IPS-18a (cell line): ENCODE results near the gene WIPF3.

Experiments
- H3K27ac ChIP-seq: one replicate; pipeline ENCODE4 v1.5.1; 2013; ENCODE audit warnings: low read length
- H3K27me3 ChIP-seq: one replicate; pipeline ENCODE4 v1.6.1; 2013; ENCODE audit warnings: mild to moderate bottlenecking, low read length; ENCODE audit not compliant: control insufficient read depth, insufficient read depth
- H3K36me3 ChIP-seq: one replicate; pipeline ENCODE4 v1.6.1; 2013; ENCODE audit warnings: low read depth, low read length; ENCODE audit not compliant: control insufficient read depth
- H3K4me1 ChIP-seq: one replicate; pipeline ENCODE4 v1.6.1; 2013; ENCODE audit warnings: low read depth, low read length; ENCODE audit not compliant: control insufficient read depth
- H3K4me3 ChIP-seq: one replicate; pipeline ENCODE4 v1.5.1; 2013; ENCODE audit warnings: low read length
- H3K9ac ChIP-seq: one replicate; pipeline ENCODE4 v1.6.1; 2013; ENCODE audit warnings: mild to moderate bottlenecking, low read length, moderate library complexity
- H3K9me3 ChIP-seq: one replicate; pipeline ENCODE4 v1.6.1; 2013; ENCODE audit warnings: low read depth, low read length; ENCODE audit not compliant: control insufficient read depth

WIPF3 gene

GRCh38 chr7:29853072-29853471, 46.8 kb downstream of the WIPF3 start:
- no peaks in the 10 kb centered on the region for H3K9me3 ChIP-seq
- peaks cover 8% of the 10 kb centered on the region for H3K4me1 ChIP-seq
- H3K27ac ChIP-seq: no peak overlapping the region
- H3K27me3 ChIP-seq: no peaks in the 10 kb centered on the region
- no peaks in the 10 kb centered on the region for H3K36me3 ChIP-seq
- no peak overlapping the region for H3K9ac ChIP-seq
- no peak overlapping the region for H3K4me3 ChIP-seq

- H3K4me1 ChIP-seq: peaks cover 8% of the 10 kb centered on the region
- H3K27ac ChIP-seq: no peak overlapping the region
- H3K36me3 ChIP-seq: no peaks in the 10 kb centered on the region
- no peak overlapping the region for H3K9ac ChIP-seq
- H3K9me3 ChIP-seq: no peaks in the 10 kb centered on the region
- H3K27me3 ChIP-seq: no peaks in the 10 kb centered on the region
- H3K4me3 ChIP-seq: no peak overlapping the region
Measured at GRCh38 chr7:29853789-29854188, 47.5 kb downstream of the WIPF3 start.

GRCh38 chr7:29854257-29854938, 48.1 kb downstream of the WIPF3 start:
- Histone ChIP-seq H3K4me3 (no peak overlapping the region), H3K27me3 (no peaks in the 10 kb centered on the region), H3K9me3 (no peaks in the 10 kb centered on the region), H3K4me1 (peaks cover 8% of the 10 kb centered on the region), H3K27ac (no peak overlapping the region), H3K36me3 (no peaks in the 10 kb centered on the region), H3K9ac (no peak overlapping the region)

- Histone ChIP-seq H3K4me1 (peaks cover 8% of the 10 kb centered on the region), H3K9ac (no peak overlapping the region), H3K27me3 (no peaks in the 10 kb centered on the region), H3K9me3 (no peaks in the 10 kb centered on the region), H3K27ac (no peak overlapping the region), H3K36me3 (no peaks in the 10 kb centered on the region), H3K4me3 (no peak overlapping the region)
Measured at GRCh38 chr7:29857654-29858053, 51.3 kb downstream of the WIPF3 start.

- H3K27me3 ChIP-seq: no peaks in the 10 kb centered on the region
- H3K9me3 ChIP-seq: no peaks in the 10 kb centered on the region
- H3K9ac ChIP-seq: no peak overlapping the region
- peaks cover 8% of the 10 kb centered on the region for H3K4me1 ChIP-seq
- no peak overlapping the region for H3K27ac ChIP-seq
- no peak overlapping the region for H3K4me3 ChIP-seq
- H3K36me3 ChIP-seq: no peaks in the 10 kb centered on the region
Measured at GRCh38 chr7:29858191-29858951, 52.1 kb downstream of the WIPF3 start.

- Histone ChIP-seq H3K9ac (no peak overlapping the region), H3K27me3 (no peaks in the 10 kb centered on the region), H3K4me1 (peaks cover 8% of the 10 kb centered on the region), H3K4me3 (no peak overlapping the region), H3K27ac (no peak overlapping the region), H3K9me3 (no peaks in the 10 kb centered on the region), H3K36me3 (no peaks in the 10 kb centered on the region)
Measured at GRCh38 chr7:29859104-29859503, 52.8 kb downstream of the WIPF3 start.

GRCh38 chr7:29859524-29860185, 53.3 kb downstream of the WIPF3 start:
- H3K27ac ChIP-seq: no peak overlapping the region

GRCh38 chr7:29860186-29860585, 53.9 kb downstream of the WIPF3 start:
- Histone ChIP-seq H3K9me3 (no peaks in the 10 kb centered on the region), H3K27ac (no peak overlapping the region), H3K9ac (no peak overlapping the region), H3K4me3 (no peak overlapping the region), H3K27me3 (no peaks in the 10 kb centered on the region), H3K4me1 (peaks cover 1% of the 10 kb centered on the region), H3K36me3 (no peaks in the 10 kb centered on the region)

More at GRCh38 chr7:29859524-29860185, 53.3 kb downstream of the WIPF3 start:
- H3K4me1 ChIP-seq: peaks cover 7% of the 10 kb centered on the region
- H3K36me3 ChIP-seq: no peaks in the 10 kb centered on the region
- H3K9me3 ChIP-seq: no peaks in the 10 kb centered on the region
- no peak overlapping the region for H3K4me3 ChIP-seq
- H3K27me3 ChIP-seq: no peaks in the 10 kb centered on the region
- no peak overlapping the region for H3K9ac ChIP-seq

- no peak overlapping the region for H3K27ac ChIP-seq
Measured at GRCh38 chr7:29861884-29862283, 55.6 kb downstream of the WIPF3 start.

GRCh38 chr7:29864656-29865055, 58.3 kb downstream of the WIPF3 start:
- no peak overlapping the region for H3K9ac ChIP-seq
- H3K27ac ChIP-seq: no peak overlapping the region
- H3K9me3 ChIP-seq: no peaks in the 10 kb centered on the region
- H3K4me3 ChIP-seq: no peak overlapping the region
- no peaks in the 10 kb centered on the region for H3K4me1 ChIP-seq
- H3K36me3 ChIP-seq: no peaks in the 10 kb centered on the region
- no peaks in the 10 kb centered on the region for H3K27me3 ChIP-seq

More at GRCh38 chr7:29861884-29862283, 55.6 kb downstream of the WIPF3 start:
- Histone ChIP-seq H3K4me1 (no peaks in the 10 kb centered on the region), H3K9me3 (no peaks in the 10 kb centered on the region), H3K27me3 (no peaks in the 10 kb centered on the region), H3K4me3 (no peak overlapping the region), H3K9ac (no peak overlapping the region), H3K36me3 (no peaks in the 10 kb centered on the region)

GRCh38 chr7:29865526-29865925, 59.2 kb downstream of the WIPF3 start:
- H3K27ac ChIP-seq: no peak overlapping the region
- H3K9ac ChIP-seq: no peak overlapping the region
- H3K4me1 ChIP-seq: no peaks in the 10 kb centered on the region
- H3K4me3 ChIP-seq: no peak overlapping the region
- no peaks in the 10 kb centered on the region for H3K27me3 ChIP-seq
- no peaks in the 10 kb centered on the region for H3K9me3 ChIP-seq
- H3K36me3 ChIP-seq: no peaks in the 10 kb centered on the region
